Measurements from ENCODE around the gene ACBD4.

ACBD4 gene

DNA sequence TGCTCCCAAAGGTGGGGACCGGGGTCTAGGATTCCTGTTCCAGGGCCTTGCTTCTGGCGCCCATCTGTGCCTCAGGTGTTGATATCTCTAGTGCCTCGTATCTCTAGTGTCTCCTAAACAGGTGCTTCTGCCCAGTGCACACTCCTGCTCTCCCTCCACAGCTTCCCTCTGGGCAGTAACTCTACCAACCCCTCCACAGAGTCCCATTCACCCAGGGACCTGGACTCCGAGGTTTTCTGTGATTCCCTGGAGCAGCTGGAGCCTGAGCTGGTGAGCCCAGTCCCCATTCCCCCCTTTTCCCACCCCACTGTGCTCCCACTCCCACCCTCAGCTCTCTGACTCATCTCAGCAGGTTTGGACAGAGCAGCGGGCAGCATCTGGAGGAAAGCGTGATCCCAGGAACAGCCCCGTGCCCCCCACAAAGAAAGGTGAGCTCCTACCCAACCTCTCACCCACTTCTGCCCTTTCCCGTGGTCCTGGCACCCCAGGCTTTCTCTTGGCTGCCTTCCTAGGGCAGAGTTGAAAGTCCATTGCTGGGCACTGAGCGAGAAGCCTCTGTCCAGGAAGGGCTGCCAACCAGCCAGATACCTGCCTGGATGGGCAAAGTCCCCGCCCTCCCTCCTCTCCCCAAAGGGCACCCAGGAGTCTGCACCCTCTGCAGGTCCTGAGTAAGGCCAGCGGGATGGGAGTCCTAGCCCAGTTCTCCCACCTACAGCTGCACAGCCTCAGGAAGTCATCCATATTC lies 2.2 kb downstream of the ACBD4 start:
- H3K9me3 ChIP-seq (ENCODE audit: control insufficient read depth, insufficient read depth, low read length): no peaks in the 10 kb centered on the region
- no peaks in the 10 kb centered on the region for H3K9me2 ChIP-seq (replicated peaks; ENCODE audit: control insufficient read depth, low read length)
- H4K20me1 ChIP-seq (ENCODE audit: control insufficient read depth, insufficient read depth, low read depth, low read length): no peaks in the 10 kb centered on the region
- H3F3A ChIP-seq (ENCODE audit: control insufficient read depth, insufficient read depth): peaks cover 10% of the 10 kb centered on the region; the same call in 1 of the 2 replicates
- no peaks in the 10 kb centered on the region for H3K36me3 ChIP-seq (ENCODE audit: control insufficient read depth, low read length)
- no peaks in the 10 kb centered on the region for H3K79me2 ChIP-seq (ENCODE audit: control insufficient read depth, low read length)
- H3K27ac ChIP-seq (ENCODE audit: low read depth, low read length): no peak overlapping the region
- H3K27me3 ChIP-seq (ENCODE audit: control insufficient read depth, low read length): 0 out of 2 replicates have a peak, but pooled peaks cover under 1% of the 10 kb centered on the region
- no peak overlapping the region for H3K4me2 ChIP-seq (ENCODE audit: low read length)
- H3K4me1 ChIP-seq (ENCODE audit: control insufficient read depth, low read length): peaks cover 14% of the 10 kb centered on the region
- H3K4me3 ChIP-seq (ENCODE audit: low read length): no peak overlapping the region
- no peak for TF ChIP-seq EZH2phosphoT487 (IDR thresholded peaks at IDR 0.05; ENCODE audit: borderline replicate concordance, low read length)
- TF ChIP-seq, protein P1, sequence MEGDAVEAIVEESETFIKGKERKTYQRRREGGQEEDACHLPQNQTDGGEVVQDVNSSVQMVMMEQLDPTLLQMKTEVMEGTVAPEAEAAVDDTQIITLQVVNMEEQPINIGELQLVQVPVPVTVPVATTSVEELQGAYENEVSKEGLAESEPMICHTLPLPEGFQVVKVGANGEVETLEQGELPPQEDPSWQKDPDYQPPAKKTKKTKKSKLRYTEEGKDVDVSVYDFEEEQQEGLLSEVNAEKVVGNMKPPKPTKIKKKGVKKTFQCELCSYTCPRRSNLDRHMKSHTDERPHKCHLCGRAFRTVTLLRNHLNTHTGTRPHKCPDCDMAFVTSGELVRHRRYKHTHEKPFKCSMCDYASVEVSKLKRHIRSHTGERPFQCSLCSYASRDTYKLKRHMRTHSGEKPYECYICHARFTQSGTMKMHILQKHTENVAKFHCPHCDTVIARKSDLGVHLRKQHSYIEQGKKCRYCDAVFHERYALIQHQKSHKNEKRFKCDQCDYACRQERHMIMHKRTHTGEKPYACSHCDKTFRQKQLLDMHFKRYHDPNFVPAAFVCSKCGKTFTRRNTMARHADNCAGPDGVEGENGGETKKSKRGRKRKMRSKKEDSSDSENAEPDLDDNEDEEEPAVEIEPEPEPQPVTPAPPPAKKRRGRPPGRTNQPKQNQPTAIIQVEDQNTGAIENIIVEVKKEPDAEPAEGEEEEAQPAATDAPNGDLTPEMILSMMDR (IDR thresholded peaks at IDR 0.05; ENCODE audit: low read depth, low read length, poor library complexity, severe bottlenecking): no peak

DNA sequence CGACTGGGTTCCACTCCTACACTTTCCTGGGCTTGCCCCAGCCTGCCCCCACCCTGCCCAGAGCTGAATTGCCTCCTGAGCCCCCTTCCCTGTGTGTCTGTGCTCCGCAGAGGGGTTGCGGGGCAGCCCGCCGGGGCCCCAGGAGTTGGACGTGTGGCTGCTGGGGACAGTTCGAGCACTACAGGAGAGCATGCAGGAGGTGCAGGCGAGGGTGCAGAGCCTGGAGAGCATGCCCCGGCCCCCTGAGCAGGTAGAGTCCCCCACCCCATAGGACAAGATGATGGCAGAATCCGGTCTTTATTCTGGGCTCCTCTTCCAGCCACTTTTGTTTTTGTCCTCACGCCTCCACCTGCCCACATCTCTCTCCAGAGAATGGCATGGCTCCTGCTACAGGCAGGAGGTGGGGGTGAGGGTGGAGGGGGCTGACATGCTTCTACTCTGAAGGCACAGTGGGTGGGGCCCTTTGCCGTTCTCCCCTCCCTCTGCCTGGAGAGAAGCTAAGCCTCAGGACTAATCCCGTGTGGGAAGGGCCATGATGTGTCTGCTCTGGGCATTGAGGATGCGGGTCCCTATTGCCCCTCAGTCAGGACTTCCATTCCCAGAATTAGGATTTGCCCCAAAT lies 3.5 kb downstream of the ACBD4 start:
- Histone ChIP-seq H3K9me3 (ENCODE audit: control insufficient read depth, insufficient read depth, low read length) (no peaks in the 10 kb centered on the region), H3F3A (ENCODE audit: control insufficient read depth, insufficient read depth) (peaks cover 6% of the 10 kb centered on the region; the same call in 1 of the 2 replicates), H3K27ac (ENCODE audit: low read depth, low read length) (no peak overlapping the region), H3K4me3 (ENCODE audit: low read length) (no peak overlapping the region), H3K4me1 (ENCODE audit: control insufficient read depth, low read length) (peaks cover 18% of the 10 kb centered on the region), H4K20me1 (ENCODE audit: control insufficient read depth, insufficient read depth, low read depth, low read length) (no peaks in the 10 kb centered on the region), H3K4me2 (ENCODE audit: low read length) (no peak overlapping the region), H3K36me3 (ENCODE audit: control insufficient read depth, low read length) (no peaks in the 10 kb centered on the region), H3K9me2 (replicated peaks; ENCODE audit: control insufficient read depth, low read length) (no peaks in the 10 kb centered on the region), H3K79me2 (ENCODE audit: control insufficient read depth, low read length) (no peaks in the 10 kb centered on the region), H3K27me3 (ENCODE audit: control insufficient read depth, low read length) (peaks cover 13% of the 10 kb centered on the region)
- TF ChIP-seq EZH2phosphoT487 (IDR thresholded peaks at IDR 0.05; ENCODE audit: borderline replicate concordance, low read length): no peak
- TF ChIP-seq, protein P1 (IDR thresholded peaks at IDR 0.05; ENCODE audit: low read depth, low read length, poor library complexity, severe bottlenecking): no peak

DNA sequence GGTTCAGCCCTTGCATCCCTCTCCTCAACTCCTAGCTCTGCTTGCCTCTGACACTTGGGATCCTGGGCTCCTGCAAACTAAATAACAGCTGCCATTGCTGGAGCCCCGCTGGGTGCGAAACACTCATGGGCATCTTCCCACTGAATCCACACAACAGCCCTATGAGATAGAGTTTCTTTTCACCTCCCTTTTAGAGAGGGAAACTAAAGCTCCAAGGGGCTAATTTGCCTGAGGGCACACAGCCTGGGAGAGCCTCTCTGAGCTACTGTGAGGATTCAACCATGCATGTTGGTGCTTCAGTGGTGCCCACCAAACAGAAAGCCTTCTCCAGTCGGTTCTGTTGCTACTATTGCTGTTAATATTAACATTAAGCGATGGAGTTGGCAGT lies 4.0 kb downstream of the ACBD4 start:
- H3K27me3 ChIP-seq (ENCODE audit: control insufficient read depth, low read length): peaks cover 18% of the 10 kb centered on the region
- H3K27ac ChIP-seq (ENCODE audit: low read depth, low read length): no peak overlapping the region
- peaks cover 6% of the 10 kb centered on the region; the same call in 1 of the 2 replicates for H3F3A ChIP-seq (ENCODE audit: control insufficient read depth, insufficient read depth)
- no peak overlapping the region for H3K4me3 ChIP-seq (ENCODE audit: low read length)
- no peak overlapping the region for H3K4me2 ChIP-seq (ENCODE audit: low read length)
- no peaks in the 10 kb centered on the region for H3K79me2 ChIP-seq (ENCODE audit: control insufficient read depth, low read length)
- no peaks in the 10 kb centered on the region for H3K9me3 ChIP-seq (ENCODE audit: control insufficient read depth, insufficient read depth, low read length)
- no peak for TF ChIP-seq EZH2phosphoT487 (IDR thresholded peaks at IDR 0.05; ENCODE audit: borderline replicate concordance, low read length)
- TF ChIP-seq, protein P1 (IDR thresholded peaks at IDR 0.05; ENCODE audit: low read depth, low read length, poor library complexity, severe bottlenecking): no peak
- no peaks in the 10 kb centered on the region for H3K9me2 ChIP-seq (replicated peaks; ENCODE audit: control insufficient read depth, low read length)
- H4K20me1 ChIP-seq (ENCODE audit: control insufficient read depth, insufficient read depth, low read depth, low read length): no peaks in the 10 kb centered on the region
- peaks cover 23% of the 10 kb centered on the region for H3K4me1 ChIP-seq (ENCODE audit: control insufficient read depth, low read length)
- no peaks in the 10 kb centered on the region for H3K36me3 ChIP-seq (ENCODE audit: control insufficient read depth, low read length)

Measured in DOHH2 (cell line).